Brain microvascular endothelial cell (primary cell): Measurements from ENCODE around the gene GDPD4.
A peak's percentile ranks its signal among the peaks of the same experiment; 100 is the strongest.

Experiments used
- DNase-seq: peaks from one replicate; pipeline ENCODE4 v3.0.0-alpha.2; 2020
- H3K27ac ChIP-seq: fragments of 250-450 bp; sonication (Bioruptor Pico); 2 replicates; pipeline ENCODE4 v1.5.1; 2020; ENCODE audit warnings: mild to moderate bottlenecking, moderate library complexity
- H3K27me3 ChIP-seq: fragments of 250-450 bp; sonication (Bioruptor Pico); replicated peaks from 2 replicates; pipeline ENCODE4 v1.5.1; 2020; ENCODE audit warnings: mild to moderate bottlenecking
- H3K36me3 ChIP-seq: fragments of 250-450 bp; sonication (Bioruptor Pico); replicated peaks from 2 replicates; pipeline ENCODE4 v1.5.1; 2020; ENCODE audit warnings: mild to moderate bottlenecking
- H3K4me3 ChIP-seq: 2 replicates; pipeline ENCODE4 v1.5.1; 2011; ENCODE audit warnings: low read depth, mild to moderate bottlenecking, control low read depth, low read length, moderate library complexity
- in situ Hi-C: cut with HindIII; loops from 2 replicates; pipeline ENCODE4 v1.10.0; 2017; ENCODE audit warnings: low sequenced_read_pairs, low pct_ligation_motif_present
- TF ChIP-seq, protein P1 (sequence below): IDR thresholded peaks from 2 replicates; pipeline ENCODE4 v1.5.1; 2011; ENCODE audit warnings: low read depth, mild to moderate bottlenecking, moderate library complexity, low read length, control low read depth, inconsistent platforms; ENCODE audit errors: missing control alignments

Gene GDPD4

DNA sequence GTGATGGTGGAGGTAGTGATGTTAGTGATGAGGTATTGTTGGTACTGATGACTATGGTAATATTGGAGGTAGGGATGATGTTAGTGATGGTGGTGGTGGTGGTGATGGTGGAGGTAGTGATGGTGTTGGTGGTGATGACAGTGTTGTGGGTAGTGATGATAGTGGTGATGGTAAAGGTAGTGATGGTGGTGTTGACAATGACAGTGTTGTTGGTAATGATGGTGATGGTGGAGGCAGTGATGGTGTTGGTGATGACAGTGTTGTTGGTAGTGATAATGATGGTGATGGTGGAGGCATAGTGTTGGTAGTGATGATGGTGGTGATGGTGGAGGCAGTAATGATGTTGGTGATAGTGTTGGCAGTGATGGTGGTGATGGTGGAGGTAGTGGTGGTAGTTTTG, 108.3 kb downstream of the GDPD4 start:
- no peak overlapping the region for H3K4me3 ChIP-seq
- TF ChIP-seq, protein P1, sequence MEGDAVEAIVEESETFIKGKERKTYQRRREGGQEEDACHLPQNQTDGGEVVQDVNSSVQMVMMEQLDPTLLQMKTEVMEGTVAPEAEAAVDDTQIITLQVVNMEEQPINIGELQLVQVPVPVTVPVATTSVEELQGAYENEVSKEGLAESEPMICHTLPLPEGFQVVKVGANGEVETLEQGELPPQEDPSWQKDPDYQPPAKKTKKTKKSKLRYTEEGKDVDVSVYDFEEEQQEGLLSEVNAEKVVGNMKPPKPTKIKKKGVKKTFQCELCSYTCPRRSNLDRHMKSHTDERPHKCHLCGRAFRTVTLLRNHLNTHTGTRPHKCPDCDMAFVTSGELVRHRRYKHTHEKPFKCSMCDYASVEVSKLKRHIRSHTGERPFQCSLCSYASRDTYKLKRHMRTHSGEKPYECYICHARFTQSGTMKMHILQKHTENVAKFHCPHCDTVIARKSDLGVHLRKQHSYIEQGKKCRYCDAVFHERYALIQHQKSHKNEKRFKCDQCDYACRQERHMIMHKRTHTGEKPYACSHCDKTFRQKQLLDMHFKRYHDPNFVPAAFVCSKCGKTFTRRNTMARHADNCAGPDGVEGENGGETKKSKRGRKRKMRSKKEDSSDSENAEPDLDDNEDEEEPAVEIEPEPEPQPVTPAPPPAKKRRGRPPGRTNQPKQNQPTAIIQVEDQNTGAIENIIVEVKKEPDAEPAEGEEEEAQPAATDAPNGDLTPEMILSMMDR = no peak
- H3K27me3 ChIP-seq = no peaks in the 10 kb centered on the region
- DNase-seq = no peak
- no peak overlapping the region for H3K27ac ChIP-seq
- in situ Hi-C loops = no loop called here
- H3K36me3 ChIP-seq = no peaks in the 10 kb centered on the region

DNA sequence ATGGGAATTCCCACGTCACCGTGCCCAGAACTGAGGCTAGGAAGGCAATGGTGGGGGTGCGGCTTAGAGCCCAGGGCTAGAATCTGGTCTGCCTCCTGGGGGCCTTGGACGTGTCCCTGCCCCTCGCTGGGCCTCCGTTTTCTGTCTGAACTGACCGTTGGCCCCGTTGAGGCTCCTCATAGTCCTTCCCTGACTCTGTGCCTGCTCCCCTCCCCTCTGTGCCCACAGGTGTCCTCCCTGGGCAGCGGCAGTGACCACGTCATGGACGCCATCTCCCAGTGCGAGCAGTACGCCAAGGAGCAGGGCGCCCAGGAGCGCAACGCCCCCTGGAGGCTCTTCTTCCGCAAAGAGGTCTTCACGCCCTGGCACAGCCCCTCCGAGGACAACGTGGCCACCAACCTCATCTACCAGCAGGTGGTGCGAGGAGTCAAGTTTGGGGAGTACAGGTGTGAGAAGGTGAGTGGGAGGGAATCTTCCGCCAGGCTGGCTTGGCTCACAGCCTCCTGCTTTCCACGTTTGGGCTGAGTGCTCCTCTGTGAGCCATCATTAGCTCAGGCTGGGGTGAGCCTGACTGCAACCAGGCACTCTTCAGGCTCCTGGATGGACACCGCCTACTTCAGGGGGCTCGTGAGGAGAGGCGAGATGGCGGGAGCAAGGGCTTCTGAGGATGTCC, 109.5 kb downstream of the GDPD4 start:
- peak; percentile 23 for DNase-seq
- H3K36me3 ChIP-seq = no peaks in the 10 kb centered on the region
- in situ Hi-C loops = no loop called here
- no peaks in the 10 kb centered on the region for H3K27me3 ChIP-seq
- no peak overlapping the region for H3K4me3 ChIP-seq
- TF ChIP-seq, protein P1 = peak; percentile 78
- no peak overlapping the region for H3K27ac ChIP-seq

DNA sequence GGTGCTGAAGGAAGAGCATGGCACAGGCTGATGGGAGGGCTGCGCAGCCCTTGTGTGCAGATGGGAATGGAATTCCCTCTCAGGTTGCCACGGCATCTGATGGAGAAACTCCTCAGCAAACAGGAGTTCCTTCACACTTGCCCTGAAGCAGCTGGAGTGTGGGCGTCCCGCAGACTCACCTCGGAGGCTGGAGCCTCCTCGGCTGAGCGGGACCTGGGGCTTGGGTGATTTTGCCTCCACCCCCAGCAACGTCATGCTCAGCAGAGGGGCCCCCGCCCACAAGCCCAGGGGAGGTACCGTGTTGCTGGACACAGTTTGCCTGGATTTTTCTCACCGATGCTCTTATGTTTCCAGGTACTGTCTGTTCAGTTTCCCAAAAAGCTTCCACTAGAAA, 110.1 kb downstream of the GDPD4 start:
- no peak for DNase-seq
- Histone ChIP-seq H3K36me3 (no peaks in the 10 kb centered on the region), H3K4me3 (no peak overlapping the region), H3K27ac (no peak overlapping the region), H3K27me3 (no peaks in the 10 kb centered on the region)
- TF ChIP-seq, protein P1 = no peak
- in situ Hi-C loops = no loop called here

DNA sequence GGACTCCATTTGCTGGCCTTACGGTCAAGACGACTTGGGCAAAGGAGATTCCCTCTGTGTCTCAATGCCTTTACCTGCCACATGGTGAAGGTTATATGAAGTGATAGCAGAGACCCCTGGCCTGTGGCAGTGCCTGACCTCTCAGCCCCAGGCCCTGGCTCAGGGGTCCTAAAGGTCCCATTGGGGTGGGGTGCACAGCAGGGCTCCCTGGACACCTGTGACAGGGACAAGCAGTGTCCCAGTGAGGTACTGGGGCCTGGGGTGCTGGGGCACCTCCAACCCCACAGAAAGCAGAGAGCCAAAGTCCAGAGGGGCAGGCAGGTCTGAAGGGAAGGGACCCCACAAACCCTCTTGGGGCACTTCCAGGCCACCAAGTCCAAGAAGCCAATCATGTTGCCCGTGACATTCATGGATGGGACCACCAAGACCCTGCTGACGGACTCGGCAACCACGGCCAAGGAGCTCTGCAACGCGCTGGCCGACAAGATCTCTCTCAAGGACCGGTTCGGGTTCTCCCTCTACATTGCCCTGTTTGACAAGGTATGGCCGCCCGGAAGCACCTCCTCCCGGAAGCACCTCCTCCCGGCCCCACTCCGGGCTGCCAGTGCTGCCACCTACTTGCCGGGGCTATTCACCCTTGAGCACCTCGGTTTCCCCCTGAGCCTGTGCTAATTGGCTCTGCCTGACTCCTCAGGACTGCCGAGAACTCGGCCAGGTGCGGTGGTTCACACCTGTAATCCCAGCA, 111.0 kb downstream of the GDPD4 start:
- Histone ChIP-seq H3K36me3 (no peaks in the 10 kb centered on the region), H3K4me3 (no peak overlapping the region), H3K27me3 (no peaks in the 10 kb centered on the region), H3K27ac (no peak overlapping the region)
- in situ Hi-C loops = no loop called here
- TF ChIP-seq, protein P1 = no peak
- no peak for DNase-seq

DNA sequence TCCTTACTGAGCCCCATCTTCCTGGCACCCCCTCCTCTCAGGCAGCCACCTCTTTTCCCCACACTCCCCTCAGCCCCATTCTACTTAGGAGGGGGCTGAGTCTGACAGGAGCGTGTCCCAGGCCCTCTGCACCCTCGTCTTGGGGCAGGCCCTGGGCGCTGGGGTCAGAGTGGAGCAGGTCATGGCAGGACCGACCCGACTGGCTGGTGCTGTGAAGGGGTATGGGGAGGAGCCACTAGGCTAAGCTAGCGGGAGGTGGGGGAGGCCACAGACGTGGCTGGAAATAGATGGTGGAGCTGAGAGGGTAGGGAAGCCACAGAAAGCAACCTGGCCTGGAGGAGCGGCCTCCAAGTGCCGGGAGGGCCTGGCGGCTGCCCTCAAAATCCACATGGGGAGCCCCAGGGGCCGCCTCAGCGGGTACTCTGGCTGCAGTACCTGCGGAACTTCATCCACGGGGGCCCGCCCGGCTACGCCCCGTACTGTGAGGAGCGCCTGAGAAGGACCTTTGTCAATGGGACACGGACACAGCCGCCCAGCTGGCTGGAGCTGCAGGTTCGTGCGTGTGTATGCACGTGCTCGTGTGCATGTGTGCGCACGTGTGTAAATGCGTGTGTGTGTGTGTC, 111.8 kb downstream of the GDPD4 start:
- in situ Hi-C loops = no loop called here

More for the DNA sequence above, 111.8 kb downstream of the GDPD4 start:
- TF ChIP-seq, protein P1 = no peak
- H3K27me3 ChIP-seq = no peaks in the 10 kb centered on the region
- H3K4me3 ChIP-seq = no peak overlapping the region
- H3K27ac ChIP-seq = no peak overlapping the region
- H3K36me3 ChIP-seq = no peaks in the 10 kb centered on the region
- DNase-seq = no peak
